Measurements from ENCODE around the gene MT1H. TPM values are rescaled to one million over a fixed set of nuclear protein-coding genes. Genes with fewer than 3 reads are reported as not detected.

The MT1H gene
- total RNA-seq, 4 donors from 2014 or later: 1.9 to 23.9 (median 11.9) TPM

DNA sequence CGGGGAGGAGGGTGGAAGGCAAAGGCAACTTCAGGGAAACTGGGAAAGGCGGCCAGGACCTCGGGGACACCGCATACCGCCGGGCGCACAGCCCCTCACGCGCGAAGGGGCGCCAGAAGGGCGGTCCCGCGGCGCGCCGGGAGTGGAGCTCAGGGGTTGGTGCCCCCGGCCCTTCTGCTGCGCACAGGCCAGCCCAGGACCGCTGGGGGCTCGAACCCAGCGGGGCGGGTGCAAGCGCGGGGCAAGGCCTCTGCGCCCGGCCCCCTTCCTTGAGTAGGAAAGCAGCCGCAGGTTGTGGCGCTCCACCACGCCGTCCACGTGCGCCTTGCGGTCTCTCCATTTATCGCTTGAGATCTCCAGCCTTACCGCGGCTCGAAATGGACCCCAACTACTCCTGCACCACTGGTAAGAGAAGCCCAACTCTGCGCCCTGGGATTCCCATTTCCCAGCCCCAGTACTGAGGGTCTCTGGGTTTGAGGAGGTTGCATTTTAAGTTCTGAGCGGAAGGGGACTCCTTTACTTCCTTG is 34.1 kb upstream of the MT1H start:
- Histone ChIP-seq H3K4me3 (peak overlapping the region; percentile 36), H3K36me3 (no peaks in the 10 kb centered on the region), H3K27me3 (peaks cover 42% of the 10 kb centered on the region), H3K4me1 (peaks cover 44% of the 10 kb centered on the region), H3K9me3 (no peaks in the 10 kb centered on the region), H3K27ac (no peak overlapping the region)
- 66% methylated on average over 34 of the region's 40 CpGs for WGBS
- TF ChIP-seq POLR2AphosphoS5 (IDR thresholded peaks at IDR 0.05) (no peak), POLR2A (IDR thresholded peaks at IDR 0.05) (no peak), EP300 (IDR thresholded peaks at IDR 0.05) (no peak)
- TF ChIP-seq, protein P1, sequence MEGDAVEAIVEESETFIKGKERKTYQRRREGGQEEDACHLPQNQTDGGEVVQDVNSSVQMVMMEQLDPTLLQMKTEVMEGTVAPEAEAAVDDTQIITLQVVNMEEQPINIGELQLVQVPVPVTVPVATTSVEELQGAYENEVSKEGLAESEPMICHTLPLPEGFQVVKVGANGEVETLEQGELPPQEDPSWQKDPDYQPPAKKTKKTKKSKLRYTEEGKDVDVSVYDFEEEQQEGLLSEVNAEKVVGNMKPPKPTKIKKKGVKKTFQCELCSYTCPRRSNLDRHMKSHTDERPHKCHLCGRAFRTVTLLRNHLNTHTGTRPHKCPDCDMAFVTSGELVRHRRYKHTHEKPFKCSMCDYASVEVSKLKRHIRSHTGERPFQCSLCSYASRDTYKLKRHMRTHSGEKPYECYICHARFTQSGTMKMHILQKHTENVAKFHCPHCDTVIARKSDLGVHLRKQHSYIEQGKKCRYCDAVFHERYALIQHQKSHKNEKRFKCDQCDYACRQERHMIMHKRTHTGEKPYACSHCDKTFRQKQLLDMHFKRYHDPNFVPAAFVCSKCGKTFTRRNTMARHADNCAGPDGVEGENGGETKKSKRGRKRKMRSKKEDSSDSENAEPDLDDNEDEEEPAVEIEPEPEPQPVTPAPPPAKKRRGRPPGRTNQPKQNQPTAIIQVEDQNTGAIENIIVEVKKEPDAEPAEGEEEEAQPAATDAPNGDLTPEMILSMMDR (IDR thresholded peaks at IDR 0.05): no peak
- DNase-seq (ENCODE audit: low spot score in 2 of 2): no peak

DNA sequence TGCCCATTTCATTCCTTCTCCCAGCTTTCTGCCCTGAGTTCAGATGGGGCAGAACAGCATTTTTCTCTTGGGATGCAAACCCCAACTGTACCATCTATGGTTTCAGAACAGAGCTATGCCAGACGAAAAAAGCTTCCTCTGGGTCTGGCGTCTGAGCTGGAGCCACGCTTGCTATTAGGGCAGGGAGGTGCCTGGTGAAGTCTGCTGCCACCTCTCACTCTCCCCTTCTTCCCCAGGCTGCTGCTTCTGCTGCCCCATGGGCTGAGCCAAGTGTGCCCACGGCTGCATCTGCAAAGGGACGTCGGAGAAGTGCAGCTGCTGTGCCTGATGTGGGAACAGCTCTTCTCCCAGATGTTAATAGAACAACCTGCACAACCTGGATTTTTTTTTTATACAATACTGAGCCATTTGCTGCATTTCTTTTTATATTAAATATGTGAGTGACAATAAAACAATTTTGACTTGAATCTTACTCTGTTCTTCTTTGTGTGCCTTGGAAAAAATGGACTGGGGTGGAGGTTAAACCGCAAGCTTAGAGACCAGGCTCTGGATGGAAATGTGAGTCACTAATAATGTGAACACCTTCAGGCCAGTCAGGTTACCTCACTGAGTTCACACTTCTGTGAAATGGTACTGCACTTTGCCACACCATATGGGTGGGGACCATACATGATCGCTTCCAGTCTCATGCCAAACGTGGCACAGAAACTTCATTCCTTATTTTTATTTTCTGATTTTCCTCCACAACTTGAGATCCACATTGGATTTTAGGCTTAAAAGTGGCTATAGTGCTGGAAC is 32.8 kb upstream of the MT1H start:
- H3K27ac ChIP-seq: no peak overlapping the region
- H3K4me1 ChIP-seq: peaks cover 41% of the 10 kb centered on the region
- H3K9me3 ChIP-seq: no peaks in the 10 kb centered on the region
- peaks cover 42% of the 10 kb centered on the region for H3K27me3 ChIP-seq
- no peak overlapping the region for H3K4me3 ChIP-seq
- no peaks in the 10 kb centered on the region for H3K36me3 ChIP-seq
- DNase-seq (ENCODE audit: low spot score in 2 of 2): no peak
- 72% methylated on average over 7 of the region's 9 CpGs for WGBS
- TF ChIP-seq POLR2AphosphoS5 (IDR thresholded peaks at IDR 0.05) (no peak), POLR2A (IDR thresholded peaks at IDR 0.05) (no peak), EP300 (IDR thresholded peaks at IDR 0.05) (no peak)
- TF ChIP-seq, protein P1 (IDR thresholded peaks at IDR 0.05): no peak

DNA sequence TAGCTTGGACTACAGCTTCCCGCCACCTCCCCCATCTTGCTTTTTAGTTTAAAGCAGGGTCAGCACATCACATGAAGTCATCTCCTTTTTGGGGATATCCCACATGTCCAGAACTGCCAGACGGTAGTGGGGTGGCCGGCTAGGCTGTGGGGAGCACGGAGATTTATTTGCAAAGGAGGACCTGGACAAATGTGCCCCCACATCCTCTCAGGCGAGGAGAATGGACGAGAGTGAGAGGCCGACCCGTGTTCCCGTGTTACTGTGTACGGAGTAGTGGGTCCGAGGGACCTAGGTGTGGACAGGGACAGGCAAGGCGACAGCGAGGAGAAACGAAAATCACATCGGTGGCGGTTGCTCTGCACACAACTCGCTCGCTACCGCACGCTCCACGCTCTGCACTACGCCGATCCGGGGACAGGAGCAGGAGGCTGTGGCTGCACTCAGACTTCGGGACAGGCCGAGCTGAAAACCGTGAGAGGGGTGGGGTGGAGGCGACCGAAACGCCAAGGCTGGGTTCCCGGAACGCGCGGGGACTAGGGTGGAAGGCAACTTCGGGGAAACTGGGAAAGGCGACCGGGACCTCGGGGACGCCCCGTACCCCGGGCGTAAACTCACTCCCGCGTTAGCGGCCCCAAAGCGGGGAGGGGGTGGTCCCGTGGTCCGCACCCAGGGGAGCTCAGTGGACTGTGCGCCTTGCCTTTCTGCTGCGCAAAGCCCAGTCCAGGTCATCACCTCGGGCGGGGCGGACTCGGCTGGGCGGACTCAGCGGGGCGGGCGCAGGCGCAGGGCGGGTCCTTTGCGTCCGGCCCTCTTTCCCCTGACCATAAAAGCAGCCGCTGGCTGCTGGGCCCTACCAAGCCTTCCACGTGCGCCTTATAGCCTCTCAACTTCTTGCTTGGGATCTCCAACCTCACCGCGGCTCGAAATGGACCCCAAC is 31.5 kb upstream of the MT1H start, which contains the start of gene MT1A:
TSS of gene MT1A (plus strand) at position 853 of the 937 bp plus-strand sequence. CDS start at position 926, 73 bp downstream.
- TF ChIP-seq POLR2A (IDR thresholded peaks at IDR 0.05): peak in 1 of 2 donors; percentile 63
- no peak for TF ChIP-seq EP300 (IDR thresholded peaks at IDR 0.05)
- TF ChIP-seq POLR2AphosphoS5 (IDR thresholded peaks at IDR 0.05): peak in 1 of 3 donors; percentile 66
- TF ChIP-seq, protein P1 (IDR thresholded peaks at IDR 0.05): no peak
- Histone ChIP-seq H3K36me3 (no peaks in the 10 kb centered on the region), H3K4me1 (peaks cover 34% of the 10 kb centered on the region), H3K27me3 (peaks cover 42% of the 10 kb centered on the region), H3K9me3 (no peaks in the 10 kb centered on the region), H3K27ac (peak within 1 kb of the TSS; percentile 74), H3K4me3 (peak within 1 kb of the TSS; percentile 47)
- 30% methylated on average over 39 of the region's 68 CpGs for WGBS
- peak; percentile 88 to 91 for DNase-seq (ENCODE audit: low spot score in 2 of 2)

DNA sequence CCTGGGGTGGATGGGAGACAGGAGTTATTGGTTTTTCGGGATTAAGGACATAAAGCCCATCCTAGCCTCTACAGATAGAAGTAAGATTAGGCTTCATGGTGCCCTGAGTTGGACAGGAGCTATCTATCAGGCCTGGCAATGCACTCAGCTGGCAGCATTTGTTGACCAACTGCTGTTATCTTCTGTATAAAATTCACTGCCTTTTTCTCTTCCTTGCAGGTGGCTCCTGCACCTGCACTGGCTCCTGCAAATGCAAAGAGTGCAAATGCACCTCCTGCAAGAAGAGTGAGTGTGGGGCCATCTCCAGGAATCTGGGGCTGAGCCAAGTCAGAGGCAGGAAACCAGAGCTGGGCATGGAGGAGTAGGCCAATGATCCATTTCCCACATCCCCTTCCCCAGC is 30.6 kb upstream of the MT1H start:
- DNase-seq (ENCODE audit: low spot score in 2 of 2): no peak
- Histone ChIP-seq H3K4me3 (no peak overlapping the region), H3K27ac (peak overlapping the region; percentile 74), H3K27me3 (peaks cover 42% of the 10 kb centered on the region), H3K4me1 (peaks cover 40% of the 10 kb centered on the region), H3K36me3 (no peaks in the 10 kb centered on the region), H3K9me3 (no peaks in the 10 kb centered on the region)
- TF ChIP-seq POLR2A (IDR thresholded peaks at IDR 0.05) (no peak), EP300 (IDR thresholded peaks at IDR 0.05) (no peak), POLR2AphosphoS5 (IDR thresholded peaks at IDR 0.05) (no peak)
- TF ChIP-seq, protein P1 (IDR thresholded peaks at IDR 0.05): no peak
- WGBS: 90% methylated on average over 1 of the region's 1 CpG

All from suprapubic skin (tissue), 4 donors.